GM12878 (cell line): Measurements from ENCODE around the gene FCER2. TPM values are rescaled to one million over a fixed set of nuclear protein-coding genes. Genes with fewer than 3 reads are reported as not detected.

Source experiments
- BMI1 ChIP-seq: fragments of 450-650 bp; IDR thresholded peaks from 2 replicates; pipeline ENCODE4 v1.6.1; 2016; ENCODE audit warnings: mild to moderate bottlenecking, moderate library complexity, borderline replicate concordance
- CHD2 ChIP-seq: IDR thresholded peaks from 2 replicates; pipeline ENCODE4 v1.6.1; 2011; ENCODE audit warnings: low read depth, low read length, improper control_type of control experiment, borderline replicate concordance
- CREB1 ChIP-seq: IDR thresholded peaks from 2 replicates; pipeline ENCODE4 v1.6.1; 2012; ENCODE audit warnings: low read depth, mild to moderate bottlenecking, inconsistent platforms
- E2F8 ChIP-seq: fragments of 450-650 bp; IDR thresholded peaks from 2 replicates; pipeline ENCODE4 v1.6.1; 2018; ENCODE audit warnings: mild to moderate bottlenecking, low read depth, moderate library complexity; ENCODE audit not compliant: partially characterized antibody
- EED ChIP-seq: sonication (generic); IDR thresholded peaks from 2 replicates; pipeline ENCODE4 v1.6.1; 2016; ENCODE audit warnings: antibody characterized with exemption, low read depth
- ELK1 ChIP-seq: IDR thresholded peaks from 2 replicates; pipeline ENCODE4 v1.6.1; 2012; ENCODE audit warnings: low read depth, low read length, improper control_type of control experiment
- GABPA ChIP-seq: IDR thresholded peaks from 2 replicates; pipeline ENCODE4 v1.6.1; 2014; ENCODE audit warnings: antibody characterized with exemption, low read depth, mild to moderate bottlenecking, inconsistent platforms
- IRF5 ChIP-seq: fragments of 450-650 bp; IDR thresholded peaks from 2 replicates; pipeline ENCODE4 v1.6.1; 2017; ENCODE audit warnings: borderline replicate concordance
- JUND ChIP-seq: IDR thresholded peaks from 2 replicates; pipeline ENCODE4 v1.6.1; 2012; ENCODE audit warnings: low read depth, mild to moderate bottlenecking, low read length, improper control_type of control experiment, moderate library complexity
- MTA3 ChIP-seq: IDR thresholded peaks from 2 replicates; pipeline ENCODE4 v1.6.1; 2012; ENCODE audit warnings: low read length, inconsistent platforms, borderline replicate concordance
- NFXL1 ChIP-seq: fragments of 450-650 bp; IDR thresholded peaks from 2 replicates; pipeline ENCODE4 v1.6.1; 2017; ENCODE audit warnings: antibody characterized with exemption, mild to moderate bottlenecking, borderline replicate concordance
- POLR2A ChIP-seq: IDR thresholded peaks from 2 replicates; pipeline ENCODE4 v1.6.1; 2011; ENCODE audit warnings: low read depth, mild to moderate bottlenecking, low read length
- RELA ChIP-seq: fragments of 450-650 bp; IDR thresholded peaks from 2 replicates; pipeline ENCODE4 v1.8.0; 2014; ENCODE audit warnings: borderline replicate concordance; ENCODE audit not compliant: partially characterized antibody
- SMAD5 ChIP-seq: IDR thresholded peaks from 2 replicates; pipeline ENCODE4 v1.6.1; 2016; ENCODE audit warnings: antibody characterized with exemption, low read depth
- SREBF2 ChIP-seq: IDR thresholded peaks from 2 replicates; pipeline ENCODE4 v1.6.1; 2012; ENCODE audit warnings: mild to moderate bottlenecking, low read length
- TCF12 ChIP-seq: IDR thresholded peaks from 2 replicates; pipeline ENCODE4 v1.6.1; 2011; ENCODE audit warnings: low read depth, mild to moderate bottlenecking, low read length
- ZNF24 ChIP-seq: fragments of 450-650 bp; IDR thresholded peaks from 2 replicates; pipeline ENCODE4 v1.6.1; 2017; ENCODE audit warnings: antibody characterized with exemption, mild to moderate bottlenecking
- ZNF274 ChIP-seq: IDR thresholded peaks from one replicate; pipeline ENCODE4 v1.8.0; 2011; ENCODE audit not compliant: insufficient read length, insufficient read depth
- ZNF384 ChIP-seq: IDR thresholded peaks from 2 replicates; pipeline ENCODE4 v1.6.1; 2012; ENCODE audit warnings: low read depth, mild to moderate bottlenecking, low read length, improper control_type of control experiment, borderline replicate concordance
- ZNF687 ChIP-seq: fragments of 450-650 bp; IDR thresholded peaks from 2 replicates; pipeline ENCODE4 v1.6.1; 2017; ENCODE audit warnings: mild to moderate bottlenecking, moderate library complexity
- polyA plus RNA-seq, 11 experiments: library from polyadenylated mRNA; depleted of rRNA in 4 of 11; unstranded in 6 of 11; stranded (reverse) in 5 of 11; fragments of >200 nt; fragmentation: Nextera tagmentation in 4 of 11; fragmentation: Illumina TruSeq in 1 of 11; extraction: Ambion mirVana in 4 of 11; extraction: Trizol in 1 of 11; gene quantifications; 1 replicate in 1 of 11; 2 replicates in 10 of 11; pipeline versions ENCODE4 v1.2.1 to v1.2.3, GENCODE V29; 2011 to 2016; ENCODE audit warnings: inconsistent platforms in 2 of 11, missing spikeins in 2 of 11, low read depth in 1 of 11
- total RNA-seq, 4 experiments: library from RNA; depleted of rRNA in 3 of 4; stranded (reverse); fragments of >200 nt in 3 of 4; fragmentation: Illumina TruSeq in 1 of 4; extraction: Trizol in 1 of 4; gene quantifications; 2 replicates each; pipeline versions ENCODE4 v1.2.1 to v1.2.3, GENCODE V29; 2013 to 2021

Gene FCER2
- total and polyA plus RNA-seq, 10 of the 15 experiments (the other 5 are each of a cell fraction or from before 2014, with no cell fraction given): 44.0 to 424 (median 241) TPM

- TF ChIP-seq SREBF2 (no peak), IRF5 (no peak), ZNF24 (peak; percentile 50; the same call in 1 of the 2 replicates), ELK1 (peak; percentile 92), RELA (peak; percentile 20), JUND (no peak), MTA3 (no peak), EED (peak; percentile 79), GABPA (no peak), ZNF687 (peak; percentile 79), E2F8 (no peak), POLR2A (peak; percentile 81), CREB1 (peak; percentile 51), ZNF384 (no peak), SMAD5 (peak; percentile 82; the same call in 1 of the 2 replicates), CHD2 (peak; percentile 64), NFXL1 (no peak), BMI1 (no peak), TCF12 (peak; percentile 99), ZNF274 (no peak)
Measured at GRCh38 chr19:7701654-7702457, at the start of gene FCER2 (continued).
